ENCODE results near the gene WARS2.

Gene WARS2

DNA sequence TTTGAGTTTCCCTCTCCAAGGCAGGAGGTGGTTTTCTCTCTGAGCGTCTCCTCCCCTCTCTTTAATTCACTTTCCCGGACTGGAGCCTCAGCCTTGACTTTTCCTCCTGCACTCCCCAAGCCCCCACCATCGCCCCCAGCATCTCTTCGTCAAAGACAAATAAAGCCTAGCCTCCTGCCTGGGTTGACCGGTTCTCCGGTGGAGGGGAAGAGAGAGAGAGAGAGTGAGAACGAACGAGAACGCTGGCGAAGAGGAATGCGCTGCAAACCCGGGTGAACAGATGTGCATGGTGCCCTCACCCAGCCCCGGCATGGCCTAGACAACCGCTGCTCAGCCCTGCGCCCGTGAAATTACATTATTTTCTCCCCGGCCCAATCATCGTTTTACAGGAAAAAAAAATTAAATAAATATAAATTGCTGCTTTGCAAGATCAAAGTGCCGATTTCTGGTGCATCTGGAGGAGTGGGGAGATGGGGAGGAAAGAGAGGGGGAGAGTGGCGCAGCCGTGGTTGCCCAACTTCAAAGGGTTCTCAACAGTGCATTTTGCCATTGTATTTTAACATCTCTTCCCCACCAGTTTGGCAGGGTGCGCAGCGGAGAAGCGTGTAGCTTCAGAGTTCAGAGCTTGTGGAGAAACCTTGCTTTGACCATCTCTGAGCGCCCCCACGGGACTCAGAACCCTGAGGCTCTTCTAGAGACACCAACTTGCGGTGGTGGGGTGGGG, 140.9 kb downstream of the WARS2 start:
- H3K4me3 ChIP-seq (ENCODE audit: low read depth, low read length) = no peak overlapping the region
- no peak for DNase-seq (ENCODE audit: low read depth, low spot score)
- POLR2A ChIA-PET = no interaction called here
- CTCF ChIA-PET = interaction anchor here (1.1 to 1.8 kb wide), 3 partner anchors 9 to 12 kb away, joined by 3 to 6 read pairs (median 3); no protein-coding TSS in a partner anchor
- TF ChIP-seq, protein P1, sequence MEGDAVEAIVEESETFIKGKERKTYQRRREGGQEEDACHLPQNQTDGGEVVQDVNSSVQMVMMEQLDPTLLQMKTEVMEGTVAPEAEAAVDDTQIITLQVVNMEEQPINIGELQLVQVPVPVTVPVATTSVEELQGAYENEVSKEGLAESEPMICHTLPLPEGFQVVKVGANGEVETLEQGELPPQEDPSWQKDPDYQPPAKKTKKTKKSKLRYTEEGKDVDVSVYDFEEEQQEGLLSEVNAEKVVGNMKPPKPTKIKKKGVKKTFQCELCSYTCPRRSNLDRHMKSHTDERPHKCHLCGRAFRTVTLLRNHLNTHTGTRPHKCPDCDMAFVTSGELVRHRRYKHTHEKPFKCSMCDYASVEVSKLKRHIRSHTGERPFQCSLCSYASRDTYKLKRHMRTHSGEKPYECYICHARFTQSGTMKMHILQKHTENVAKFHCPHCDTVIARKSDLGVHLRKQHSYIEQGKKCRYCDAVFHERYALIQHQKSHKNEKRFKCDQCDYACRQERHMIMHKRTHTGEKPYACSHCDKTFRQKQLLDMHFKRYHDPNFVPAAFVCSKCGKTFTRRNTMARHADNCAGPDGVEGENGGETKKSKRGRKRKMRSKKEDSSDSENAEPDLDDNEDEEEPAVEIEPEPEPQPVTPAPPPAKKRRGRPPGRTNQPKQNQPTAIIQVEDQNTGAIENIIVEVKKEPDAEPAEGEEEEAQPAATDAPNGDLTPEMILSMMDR (IDR thresholded peaks at IDR 0.05; ENCODE audit: insufficient read depth, low read length, missing control alignments) = no peak

DNA sequence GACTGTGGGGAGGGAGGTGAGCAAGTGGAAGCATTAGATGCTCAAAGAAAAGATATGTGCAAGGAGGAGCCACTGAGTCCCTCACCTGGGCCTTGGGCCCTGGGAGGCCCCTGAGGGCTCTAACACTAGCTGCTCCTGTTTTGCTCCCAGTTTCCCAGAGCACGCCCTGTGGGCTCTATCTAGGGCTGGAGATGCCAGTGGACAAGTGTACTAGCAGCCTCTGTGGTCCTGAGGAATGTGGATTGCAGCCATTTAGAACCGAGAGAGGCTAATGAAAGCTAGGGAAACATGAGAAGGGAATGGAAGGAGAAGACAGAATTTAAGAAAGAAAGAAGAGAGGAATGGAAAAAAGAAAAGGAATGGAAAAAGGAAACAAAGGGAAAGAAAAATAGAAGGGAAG, 142.3 kb downstream of the WARS2 start:
- H3K4me3 ChIP-seq (ENCODE audit: low read depth, low read length) = no peak overlapping the region
- CTCF ChIA-PET = interaction anchor here (1.1 kb wide), 1 partner anchor 11 kb away, joined by 3 read pairs; no protein-coding TSS in a partner anchor
- DNase-seq (ENCODE audit: low read depth, low spot score) = no peak
- TF ChIP-seq, protein P1 (IDR thresholded peaks at IDR 0.05; ENCODE audit: insufficient read depth, low read length, missing control alignments) = no peak
- POLR2A ChIA-PET = no interaction called here

DNA sequence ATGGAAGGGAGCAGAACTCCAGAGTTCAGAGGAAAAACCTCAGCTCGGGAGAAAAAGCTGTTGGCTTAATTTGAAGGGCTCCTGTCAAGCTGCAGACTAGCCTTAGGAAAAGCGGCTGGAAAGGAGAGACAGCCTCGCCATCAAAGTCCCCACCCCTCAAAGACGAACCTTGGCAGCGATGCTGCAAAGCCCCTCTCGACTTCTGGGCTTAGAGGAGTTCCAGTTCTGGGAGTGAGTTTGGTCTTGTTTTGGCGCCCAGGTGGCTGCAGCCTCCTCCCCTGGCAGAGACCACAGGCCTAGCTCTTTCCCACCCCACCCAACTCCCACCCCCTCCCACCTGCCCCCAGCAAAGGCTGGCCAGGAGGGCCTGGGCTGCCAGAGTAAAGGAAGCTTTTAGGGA, 143.2 kb downstream of the WARS2 start:
- POLR2A ChIA-PET = no interaction called here
- no peak for DNase-seq (ENCODE audit: low read depth, low spot score)
- CTCF ChIA-PET = no interaction called here
- TF ChIP-seq, protein P1 (IDR thresholded peaks at IDR 0.05; ENCODE audit: insufficient read depth, low read length, missing control alignments) = no peak
- no peak overlapping the region for H3K4me3 ChIP-seq (ENCODE audit: low read depth, low read length)

DNA sequence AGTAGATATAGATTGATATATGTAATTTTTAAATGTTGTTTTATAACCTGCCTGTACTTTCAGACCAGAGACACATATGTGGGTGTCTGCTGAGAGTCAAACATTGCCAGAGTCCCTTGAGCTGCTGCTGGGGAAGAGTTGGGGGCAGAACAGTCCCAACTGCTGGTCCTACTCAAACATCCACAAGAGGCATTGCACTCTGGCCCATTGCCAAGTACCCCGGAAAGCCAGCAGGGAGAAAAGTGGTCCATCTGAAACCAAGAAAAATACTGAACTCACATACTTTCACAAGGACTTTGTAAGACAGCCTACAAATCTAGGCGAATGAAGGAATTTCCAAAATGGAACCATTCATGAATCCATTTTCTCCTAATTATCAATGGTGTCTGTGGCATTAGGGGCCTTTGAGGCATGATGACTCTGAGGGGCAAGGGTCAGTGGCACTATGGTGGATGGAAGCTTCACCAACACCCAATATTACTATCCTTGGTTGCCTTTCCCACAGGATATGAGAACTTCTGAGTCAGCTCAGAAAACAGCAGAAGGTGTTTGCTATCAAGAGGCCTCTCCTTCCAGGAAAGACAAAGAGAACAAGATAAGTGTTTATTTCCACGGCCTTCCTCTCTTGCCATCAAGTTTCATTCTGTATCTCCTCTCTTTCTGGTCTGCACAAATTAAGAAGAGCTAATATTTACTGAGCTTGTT, 145.0 kb downstream of the WARS2 start:
- TF ChIP-seq, protein P1 (IDR thresholded peaks at IDR 0.05; ENCODE audit: insufficient read depth, low read length, missing control alignments) = no peak

DNA sequence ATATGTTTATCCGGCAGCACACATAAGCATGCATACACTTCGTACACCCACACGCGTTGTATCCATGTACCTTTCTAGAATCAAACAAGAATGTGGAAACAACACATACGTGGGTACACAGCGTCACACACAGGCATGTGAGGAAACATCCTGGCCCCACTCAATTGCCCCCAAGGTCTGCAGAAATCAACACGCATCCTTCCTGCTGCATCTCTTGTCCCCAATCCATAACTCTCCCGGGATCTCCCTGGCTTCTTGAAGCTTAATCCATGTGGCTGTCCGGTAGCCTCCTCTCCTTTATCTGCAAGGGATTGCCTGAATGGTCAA, 146.8 kb downstream of the WARS2 start:
- CTCF ChIA-PET = interaction anchor here (1.0 to 2.6 kb wide), 2 partner anchors 8 to 15 kb away, joined by 3 to 13 read pairs; no protein-coding TSS in a partner anchor
- H3K4me3 ChIP-seq (ENCODE audit: low read depth, low read length) = no peak overlapping the region
- POLR2A ChIA-PET = no interaction called here
- DNase-seq (ENCODE audit: low read depth, low spot score) = no peak
- TF ChIP-seq, protein P1 (IDR thresholded peaks at IDR 0.05; ENCODE audit: insufficient read depth, low read length, missing control alignments) = no peak

More for the DNA sequence above, 145.0 kb downstream of the WARS2 start:
- POLR2A ChIA-PET = interaction anchor here (1.0 kb wide), 1 partner anchor 11 kb away, joined by 4 read pairs; no protein-coding TSS in a partner anchor
- CTCF ChIA-PET = interaction anchor here (1.4 to 2.6 kb wide), 3 partner anchors 8 to 13 kb away, joined by 3 to 13 read pairs (median 6); no protein-coding TSS in a partner anchor
- no peak overlapping the region for H3K4me3 ChIP-seq (ENCODE audit: low read depth, low read length)
- DNase-seq (ENCODE audit: low read depth, low spot score) = no peak
